Stimulated activated CD4-positive, alpha-beta T cell treated with anti-CD3 and anti-CD28 coated beads, Interleukin-2, amount 100 ng/mL, for 48 hours (primary cell): ENCODE measurements around the gene DOLK.
A peak's percentile ranks its signal among the peaks of the same experiment; 100 is the strongest.

Experiments used
- DNase-seq, 2 donors: peaks; one replicate each; pipeline ENCODE4 v3.0.0-alpha.2; 2020

Gene DOLK

GRCh38 chr9:128903871-128904620, 43.4 kb downstream of the DOLK start:
- DNase-seq = no peak

- no peak for DNase-seq
Observed at GRCh38 chr9:128903079-128903461, 44.3 kb downstream of the DOLK start.

- peak; percentile 68 to 75 for DNase-seq
Observed at GRCh38 chr9:128902351-128903078, 44.9 kb downstream of the DOLK start.

GRCh38 chr9:128901822-128902221, 45.6 kb downstream of the DOLK start:
- no peak for DNase-seq

GRCh38 chr9:128901379-128901778, 46.0 kb downstream of the DOLK start:
- DNase-seq = no peak

- DNase-seq = no peak
Observed at GRCh38 chr9:128899566-128900322, 47.7 kb downstream of the DOLK start.

GRCh38 chr9:128898845-128899565, 48.4 kb downstream of the DOLK start:
- no peak for DNase-seq

GRCh38 chr9:128898382-128898781, 49.0 kb downstream of the DOLK start:
- no peak for DNase-seq

GRCh38 chr9:128895556-128895955, 51.8 kb downstream of the DOLK start:
- DNase-seq = no peak
